ENCODE results near the gene DDX6.
"Not testable (repeated sequence)": the region's sequence is repeated elsewhere in the genome, so short reads cannot be mapped to it uniquely, and the experiment has no call there.

The DDX6 gene

GRCh38 chr11:118727721-118728066, 63.3 kb downstream of the DDX6 start:
- H3K36me3 ChIP-seq (ENCODE audit: control insufficient read depth in 2 of 2, insufficient read depth in 1 of 2, low read length in 2 of 2); H3K4me3 ChIP-seq (ENCODE audit: low read depth, low read length); CTCF ChIA-PET; H3K9me3 ChIP-seq (ENCODE audit: control insufficient read depth, insufficient read depth, low read depth, low read length); H3K4me1 ChIP-seq (ENCODE audit: control insufficient read depth, insufficient read depth, low read length); POLR2A ChIA-PET; H3K27ac ChIP-seq (ENCODE audit: extremely low read depth, low read depth, low read length): not testable (repeated sequence)

GRCh38 chr11:118727001-118727720, 63.8 kb downstream of the DDX6 start:
- H3K4me1 ChIP-seq (ENCODE audit: control insufficient read depth, insufficient read depth, low read length); H3K9me3 ChIP-seq (ENCODE audit: control insufficient read depth, insufficient read depth, low read depth, low read length); CTCF ChIA-PET; H3K36me3 ChIP-seq (ENCODE audit: control insufficient read depth in 2 of 2, insufficient read depth in 1 of 2, low read length in 2 of 2); POLR2A ChIA-PET; H3K27ac ChIP-seq (ENCODE audit: extremely low read depth, low read depth, low read length); H3K4me3 ChIP-seq (ENCODE audit: low read depth, low read length): not testable (repeated sequence)

GRCh38 chr11:118721478-118722015, 69.4 kb downstream of the DDX6 start:
- H3K4me1 ChIP-seq (ENCODE audit: control insufficient read depth, insufficient read depth, low read length); POLR2A ChIA-PET; H3K4me3 ChIP-seq (ENCODE audit: low read depth, low read length); H3K36me3 ChIP-seq (ENCODE audit: control insufficient read depth in 2 of 2, insufficient read depth in 1 of 2, low read length in 2 of 2); H3K27ac ChIP-seq (ENCODE audit: extremely low read depth, low read depth, low read length); CTCF ChIA-PET; H3K9me3 ChIP-seq (ENCODE audit: control insufficient read depth, insufficient read depth, low read depth, low read length): not testable (repeated sequence)

- CTCF ChIA-PET; H3K9me3 ChIP-seq (ENCODE audit: control insufficient read depth, insufficient read depth, low read depth, low read length); POLR2A ChIA-PET; H3K27ac ChIP-seq (ENCODE audit: extremely low read depth, low read depth, low read length); H3K4me1 ChIP-seq (ENCODE audit: control insufficient read depth, insufficient read depth, low read length); H3K36me3 ChIP-seq (ENCODE audit: control insufficient read depth in 2 of 2, insufficient read depth in 1 of 2, low read length in 2 of 2); H3K4me3 ChIP-seq (ENCODE audit: low read depth, low read length): not testable (repeated sequence)
These were observed 70.2 kb downstream of the DDX6 start for GRCh38 chr11:118720740-118721139.

- H3K9me3 ChIP-seq (ENCODE audit: control insufficient read depth, insufficient read depth, low read depth, low read length); POLR2A ChIA-PET; CTCF ChIA-PET; H3K4me1 ChIP-seq (ENCODE audit: control insufficient read depth, insufficient read depth, low read length); H3K27ac ChIP-seq (ENCODE audit: extremely low read depth, low read depth, low read length); H3K36me3 ChIP-seq (ENCODE audit: control insufficient read depth in 2 of 2, insufficient read depth in 1 of 2, low read length in 2 of 2); H3K4me3 ChIP-seq (ENCODE audit: low read depth, low read length): not testable (repeated sequence)
These were observed 70.9 kb downstream of the DDX6 start for GRCh38 chr11:118720078-118720477.

GRCh38 chr11:118718562-118718961, 72.4 kb downstream of the DDX6 start:
- H3K9me3 ChIP-seq (ENCODE audit: control insufficient read depth, insufficient read depth, low read depth, low read length); POLR2A ChIA-PET; CTCF ChIA-PET; H3K4me3 ChIP-seq (ENCODE audit: low read depth, low read length); H3K4me1 ChIP-seq (ENCODE audit: control insufficient read depth, insufficient read depth, low read length); H3K27ac ChIP-seq (ENCODE audit: extremely low read depth, low read depth, low read length); H3K36me3 ChIP-seq (ENCODE audit: control insufficient read depth in 2 of 2, insufficient read depth in 1 of 2, low read length in 2 of 2): not testable (repeated sequence)

GRCh38 chr11:118717733-118718132, 73.2 kb downstream of the DDX6 start:
- H3K27ac ChIP-seq (ENCODE audit: extremely low read depth, low read depth, low read length); H3K9me3 ChIP-seq (ENCODE audit: control insufficient read depth, insufficient read depth, low read depth, low read length); POLR2A ChIA-PET; H3K4me3 ChIP-seq (ENCODE audit: low read depth, low read length); H3K4me1 ChIP-seq (ENCODE audit: control insufficient read depth, insufficient read depth, low read length); H3K36me3 ChIP-seq (ENCODE audit: control insufficient read depth in 2 of 2, insufficient read depth in 1 of 2, low read length in 2 of 2): not testable (repeated sequence)
- CTCF ChIA-PET, result interaction anchor here (1.0 kb wide), 1 partner anchor 212 kb away, joined by 3 read pairs; no protein-coding TSS in a partner anchor

GRCh38 chr11:118717221-118717620, 73.7 kb downstream of the DDX6 start:
- H3K27ac ChIP-seq (ENCODE audit: extremely low read depth, low read depth, low read length); H3K4me1 ChIP-seq (ENCODE audit: control insufficient read depth, insufficient read depth, low read length); H3K4me3 ChIP-seq (ENCODE audit: low read depth, low read length); H3K36me3 ChIP-seq (ENCODE audit: control insufficient read depth in 2 of 2, insufficient read depth in 1 of 2, low read length in 2 of 2); H3K9me3 ChIP-seq (ENCODE audit: control insufficient read depth, insufficient read depth, low read depth, low read length); POLR2A ChIA-PET: not testable (repeated sequence)
- CTCF ChIA-PET, result interaction anchor here (0.9 to 1.0 kb wide), 2 partner anchors 28 to 213 kb away, joined by 3 read pairs; no protein-coding TSS in a partner anchor

Measured in HEK293 (cell line).